Tibial artery (tissue), 4 donors: ENCODE data around the gene MIPEP.

ENCODE experiments used
- DNase-seq, 2 donors: peaks; one replicate each; pipeline ENCODE4 v3.0.0-alpha.2; 2019
- H3K27ac ChIP-seq, 2 donors: fragments of 200-600 bp; sonication (generic) in 1 of 2; 1 replicate in 1 of 2; 2 replicates in 1 of 2; pipeline ENCODE4 v1.5.1; 2018 to 2019; ENCODE audit warnings: mild to moderate bottlenecking in 1 of 2
- H3K27me3 ChIP-seq, 2 donors: fragments of 200-600 bp; sonication (generic) in 1 of 2; one replicate each; pipeline versions ENCODE4 v1.5.1 to v1.6.0; 2016 to 2019
- H3K36me3 ChIP-seq, 3 donors: fragments of 200-600 bp; sonication (generic) in 2 of 3; one replicate each; pipeline ENCODE4 v1.5.1; 2016 to 2019; ENCODE audit warnings: mild to moderate bottlenecking in 2 of 3
- H3K4me1 ChIP-seq, 4 donors: fragments of 200-600 bp; sonication (generic) in 2 of 4; 1 replicate in 3 of 4; 2 replicates in 1 of 4; pipeline ENCODE4 v1.5.1; 2016 to 2019
- H3K4me3 ChIP-seq, 2 donors: fragments of 200-600 bp; sonication (generic) in 1 of 2; 1 replicate in 1 of 2; 2 replicates in 1 of 2; pipeline ENCODE4 v1.5.1; 2018 to 2019; ENCODE audit warnings: mild to moderate bottlenecking in 2 of 2
- H3K9me3 ChIP-seq, 3 donors: fragments of 200-600 bp; sonication (generic) in 1 of 3; one replicate each; pipeline ENCODE4 v1.5.1; 2016 to 2019
- CTCF ChIP-seq, 2 experiments: fragments of 200-600 bp in 1 of 2; fragments of 450-650 bp in 1 of 2; IDR thresholded peaks; one replicate each; pipeline ENCODE4 v1.5.1; 2017 to 2019; ENCODE audit warnings: antibody characterized with exemption in 2 of 2, mild to moderate bottlenecking in 1 of 2, moderate library complexity in 1 of 2
- intact Hi-C: fragments of 100-400 bp; cut with DNase I; formaldehyde crosslinking; loops from one replicate; pipeline ENCODE4 v1.15.0; 2023; ENCODE audit warnings: low total_unique reads

The MIPEP gene

GRCh38 chr13:23729531-23729930, 159.7 kb downstream of the MIPEP start:
- Histone ChIP-seq H3K36me3 (peaks cover 10 to 19% (median 19%) of the 10 kb centered on the region in 3 donors), H3K9me3 (no peaks in the 10 kb centered on the region), H3K4me3 (no peak overlapping the region), H3K27ac (no peak overlapping the region), H3K4me1 (peaks cover 0 to 18% (median 3%) of the 10 kb centered on the region in 4 donors), H3K27me3 (no peaks in the 10 kb centered on the region)
- DNase-seq, result no peak
- intact Hi-C loops, result no loop called here
- TF ChIP-seq CTCF (IDR thresholded peaks at IDR 0.05), result no peak

GRCh38 chr13:23728807-23729206, 160.4 kb downstream of the MIPEP start:
- Histone ChIP-seq H3K4me3 (no peak overlapping the region), H3K9me3 (no peaks in the 10 kb centered on the region), H3K36me3 (peaks cover 10 to 19% (median 19%) of the 10 kb centered on the region in 3 donors), H3K27me3 (no peaks in the 10 kb centered on the region), H3K4me1 (peaks cover 0 to 18% (median 3%) of the 10 kb centered on the region in 4 donors), H3K27ac (no peak overlapping the region)
- TF ChIP-seq CTCF (IDR thresholded peaks at IDR 0.05), result no peak
- DNase-seq, result no peak
- intact Hi-C loops, result no loop called here

GRCh38 chr13:23725922-23726321, 163.3 kb downstream of the MIPEP start:
- no peak for TF ChIP-seq CTCF (IDR thresholded peaks at IDR 0.05)
- Histone ChIP-seq H3K27me3 (no peaks in the 10 kb centered on the region), H3K36me3 (peaks cover 10 to 19% (median 19%) of the 10 kb centered on the region in 3 donors), H3K9me3 (no peaks in the 10 kb centered on the region), H3K27ac (peak overlapping the region; percentile 59 to 77), H3K4me3 (no peak overlapping the region), H3K4me1 (peaks cover 0 to 29% (median 3%) of the 10 kb centered on the region in 4 donors)
- no peak for DNase-seq
- intact Hi-C loops, result no loop called here

- intact Hi-C loops, result no loop called here
- no peak for DNase-seq
- no peaks in the 10 kb centered on the region for H3K27me3 ChIP-seq
- H3K4me1 ChIP-seq, result peaks cover 0 to 29% (median 3%) of the 10 kb centered on the region in 4 donors
- peaks cover 10 to 16% (median 16%) of the 10 kb centered on the region in 3 donors for H3K36me3 ChIP-seq
- no peak overlapping the region for H3K4me3 ChIP-seq
- peak overlapping the region; percentile 39 to 77 for H3K27ac ChIP-seq
- TF ChIP-seq CTCF (IDR thresholded peaks at IDR 0.05), result no peak
- H3K9me3 ChIP-seq, result no peaks in the 10 kb centered on the region
Measured at GRCh38 chr13:23724196-23724970, 164.8 kb downstream of the MIPEP start.

- peaks cover 0 to 29% (median 3%) of the 10 kb centered on the region in 4 donors for H3K4me1 ChIP-seq
- H3K36me3 ChIP-seq, result peaks cover 3 to 7% (median 7%) of the 10 kb centered on the region in 3 donors
- no peaks in the 10 kb centered on the region for H3K9me3 ChIP-seq
- H3K27me3 ChIP-seq, result no peaks in the 10 kb centered on the region
- no peak overlapping the region for H3K4me3 ChIP-seq
- TF ChIP-seq CTCF (IDR thresholded peaks at IDR 0.05), result no peak
- peak overlapping the region; percentile 39 to 77 for H3K27ac ChIP-seq
- intact Hi-C loops, result no loop called here
- no peak for DNase-seq
Measured at GRCh38 chr13:23723471-23723870, 165.7 kb downstream of the MIPEP start.
